HFF-Myc (cell line): ENCODE results near the gene C18orf32.
"Not testable (repeated sequence)": the region's sequence is repeated elsewhere in the genome, so short reads cannot be mapped to it uniquely, and the experiment has no call there.

Experiments used
- DNase-seq: peaks from one replicate; pipeline ENCODE4 v3.0.0-alpha.2; 2011; ENCODE audit warnings: low read depth; ENCODE audit errors: extremely low read depth
- H3K4me3 ChIP-seq: replicated peaks from 2 replicates; pipeline ENCODE4 v1.5.1; 2011; ENCODE audit warnings: low read depth, mild to moderate bottlenecking, control low read depth, low read length
- CTCF ChIP-seq: IDR thresholded peaks from 2 replicates; pipeline ENCODE4 v1.5.1; 2012; ENCODE audit warnings: mild to moderate bottlenecking, low read depth, low read length, control low read depth; ENCODE audit errors: missing control alignments

The C18orf32 gene

DNA sequence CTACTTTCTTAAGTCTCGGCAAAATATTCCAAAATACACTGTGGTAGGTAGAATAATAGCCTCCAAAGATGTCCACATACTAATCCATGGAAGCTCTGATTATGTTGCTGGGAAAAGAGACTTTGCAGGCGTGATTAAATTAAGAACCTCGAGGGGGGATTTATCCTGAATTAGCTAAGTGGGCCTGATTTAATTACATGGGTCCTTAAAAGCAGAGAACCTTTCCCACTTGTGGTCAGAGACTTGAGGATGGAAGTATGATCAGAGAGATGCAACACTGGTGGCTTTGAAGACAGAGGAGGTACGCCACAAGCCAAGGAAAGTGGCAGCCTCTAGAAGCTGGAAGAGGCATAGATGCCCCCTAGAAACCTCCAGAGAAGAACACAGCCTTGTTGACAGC is 29.4 kb downstream of the C18orf32 start:
- TF ChIP-seq CTCF, result no peak
- no peak for DNase-seq
- no peak overlapping the region for H3K4me3 ChIP-seq

DNA sequence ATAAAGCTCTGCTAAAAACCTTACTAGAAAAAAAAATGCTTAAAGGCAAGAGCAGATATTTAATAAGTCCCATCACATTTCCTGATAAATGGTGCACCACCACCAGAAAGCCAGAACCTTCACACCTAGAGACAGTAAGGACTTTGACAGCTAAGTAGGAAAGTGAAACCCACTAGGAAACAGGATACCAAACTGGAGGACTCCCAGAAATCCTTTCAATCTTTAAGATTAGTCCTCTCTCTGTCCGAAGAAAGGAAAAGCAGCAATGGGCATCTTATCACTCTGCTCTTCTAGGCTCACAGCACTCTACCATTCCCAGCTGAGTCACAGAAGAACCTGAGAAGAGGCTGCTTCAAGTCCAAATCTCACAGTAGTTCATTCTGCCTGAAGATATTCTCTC is 30.2 kb downstream of the C18orf32 start:
- no peak for TF ChIP-seq CTCF
- no peak for DNase-seq

GRCh38 chr18:49452534-49452933 is 34.5 kb downstream of the C18orf32 start:
- not testable (repeated sequence) for H3K4me3 ChIP-seq, DNase-seq

More for the DNA sequence above, 30.2 kb downstream of the C18orf32 start:
- no peak overlapping the region for H3K4me3 ChIP-seq

GRCh38 chr18:49447810-49448745 is 39.0 kb downstream of the C18orf32 start:
- TF ChIP-seq CTCF, result peak; percentile 54
- DNase-seq, result peak; percentile 54
- no peak overlapping the region for H3K4me3 ChIP-seq

GRCh38 chr18:49446481-49446880 is 40.6 kb downstream of the C18orf32 start:
- no peak overlapping the region for H3K4me3 ChIP-seq
- no peak for DNase-seq
- TF ChIP-seq CTCF, result no peak

DNA sequence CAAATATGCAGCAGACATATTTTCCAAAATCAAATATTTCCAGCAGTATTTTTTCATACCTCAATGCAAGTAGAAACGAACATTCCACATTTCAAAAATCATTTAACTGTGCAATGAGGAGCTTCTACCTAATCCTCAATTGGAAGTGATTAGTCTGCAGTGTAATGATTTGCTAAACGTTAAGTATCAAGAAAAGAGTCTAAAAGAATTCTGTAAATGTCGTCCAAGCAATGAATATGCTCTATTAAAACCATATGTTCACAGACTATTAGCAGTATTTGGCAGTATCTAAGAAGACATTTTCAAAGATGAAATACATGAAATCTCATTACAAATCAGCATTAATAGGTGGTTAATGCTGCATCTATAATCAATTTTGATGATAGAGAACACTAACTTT is 42.5 kb downstream of the C18orf32 start:
- no peak for DNase-seq
- no peak overlapping the region for H3K4me3 ChIP-seq
- TF ChIP-seq CTCF, result no peak

- DNase-seq, result no peak
- no peak for TF ChIP-seq CTCF
- H3K4me3 ChIP-seq, result no peak overlapping the region
Observed at GRCh38 chr18:49443837-49444236, 43.2 kb downstream of the C18orf32 start.
